ENCODE measurements around the gene TRIM5.
A peak's percentile ranks its signal among the peaks of the same experiment; 100 is the strongest.

The TRIM5 gene, protein sequence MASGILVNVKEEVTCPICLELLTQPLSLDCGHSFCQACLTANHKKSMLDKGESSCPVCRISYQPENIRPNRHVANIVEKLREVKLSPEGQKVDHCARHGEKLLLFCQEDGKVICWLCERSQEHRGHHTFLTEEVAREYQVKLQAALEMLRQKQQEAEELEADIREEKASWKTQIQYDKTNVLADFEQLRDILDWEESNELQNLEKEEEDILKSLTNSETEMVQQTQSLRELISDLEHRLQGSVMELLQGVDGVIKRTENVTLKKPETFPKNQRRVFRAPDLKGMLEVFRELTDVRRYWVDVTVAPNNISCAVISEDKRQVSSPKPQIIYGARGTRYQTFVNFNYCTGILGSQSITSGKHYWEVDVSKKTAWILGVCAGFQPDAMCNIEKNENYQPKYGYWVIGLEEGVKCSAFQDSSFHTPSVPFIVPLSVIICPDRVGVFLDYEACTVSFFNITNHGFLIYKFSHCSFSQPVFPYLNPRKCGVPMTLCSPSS

DNA sequence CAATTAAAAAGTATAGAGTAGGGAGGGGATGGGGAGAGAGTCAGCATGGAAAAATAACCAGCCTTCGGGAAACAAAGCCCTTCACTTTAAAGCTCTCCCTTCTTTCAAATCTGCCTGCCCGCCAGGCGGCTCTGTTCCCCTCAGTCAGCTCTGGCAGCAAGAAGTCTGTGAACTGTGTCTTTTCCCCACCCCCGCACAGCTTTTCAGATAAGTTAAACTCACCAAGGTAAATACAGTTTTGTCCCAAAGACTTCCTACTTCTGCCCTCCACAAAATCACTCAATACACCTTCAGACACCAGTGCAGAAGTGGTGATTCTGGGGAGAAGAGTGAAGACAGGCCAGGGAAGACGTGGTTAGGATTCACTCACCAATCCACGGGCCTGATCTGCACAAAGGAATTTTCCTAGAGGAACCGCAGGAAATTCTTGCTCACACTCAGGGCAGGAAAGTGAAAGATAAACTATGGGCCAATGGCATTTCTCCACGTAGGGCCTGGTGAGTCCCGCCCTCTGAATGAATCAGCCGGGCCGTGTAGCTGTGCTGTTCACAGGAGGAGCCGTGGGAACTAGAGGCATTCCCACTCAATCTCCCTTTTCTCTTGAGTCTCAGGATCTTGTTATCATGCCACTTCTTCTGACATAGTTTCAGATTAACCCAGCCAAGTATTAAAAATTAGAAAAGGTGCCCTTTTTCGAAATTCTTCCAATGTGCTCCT is at the start of gene TRIM5:
TSS of gene TRIM5 (minus strand) at position 429 of the 717 bp plus-strand sequence. CDS start 4,897 bp downstream, outside the sequence.
- TF ChIP-seq, protein P1, sequence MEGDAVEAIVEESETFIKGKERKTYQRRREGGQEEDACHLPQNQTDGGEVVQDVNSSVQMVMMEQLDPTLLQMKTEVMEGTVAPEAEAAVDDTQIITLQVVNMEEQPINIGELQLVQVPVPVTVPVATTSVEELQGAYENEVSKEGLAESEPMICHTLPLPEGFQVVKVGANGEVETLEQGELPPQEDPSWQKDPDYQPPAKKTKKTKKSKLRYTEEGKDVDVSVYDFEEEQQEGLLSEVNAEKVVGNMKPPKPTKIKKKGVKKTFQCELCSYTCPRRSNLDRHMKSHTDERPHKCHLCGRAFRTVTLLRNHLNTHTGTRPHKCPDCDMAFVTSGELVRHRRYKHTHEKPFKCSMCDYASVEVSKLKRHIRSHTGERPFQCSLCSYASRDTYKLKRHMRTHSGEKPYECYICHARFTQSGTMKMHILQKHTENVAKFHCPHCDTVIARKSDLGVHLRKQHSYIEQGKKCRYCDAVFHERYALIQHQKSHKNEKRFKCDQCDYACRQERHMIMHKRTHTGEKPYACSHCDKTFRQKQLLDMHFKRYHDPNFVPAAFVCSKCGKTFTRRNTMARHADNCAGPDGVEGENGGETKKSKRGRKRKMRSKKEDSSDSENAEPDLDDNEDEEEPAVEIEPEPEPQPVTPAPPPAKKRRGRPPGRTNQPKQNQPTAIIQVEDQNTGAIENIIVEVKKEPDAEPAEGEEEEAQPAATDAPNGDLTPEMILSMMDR (IDR thresholded peaks at IDR 0.05; ENCODE audit: low read depth, low read length): peak; percentile 76
- no peak for TF ChIP-seq EZH2phosphoT487 (IDR thresholded peaks at IDR 0.05; ENCODE audit: low read depth)
- H3K4me2 ChIP-seq (ENCODE audit: low read length): peak within 1 kb of the TSS; percentile 90
- H4K20me1 ChIP-seq (ENCODE audit: insufficient read depth, low read length): no peaks in the 10 kb centered on the region
- no peaks in the 10 kb centered on the region for H3K36me3 ChIP-seq (replicated peaks; ENCODE audit: low read depth, low read length)
- peak within 1 kb of the TSS; percentile 78 for H3K9ac ChIP-seq (ENCODE audit: low read length)
- no peaks in the 10 kb centered on the region for H3K9me3 ChIP-seq (ENCODE audit: insufficient read depth, low read length)
- H3K79me2 ChIP-seq (ENCODE audit: low read length): peaks cover 6% of the 10 kb centered on the region
- peak within 1 kb of the TSS; percentile 90 for H3K4me3 ChIP-seq (ENCODE audit: low read length)
- H3K4me1 ChIP-seq (ENCODE audit: low read length): peaks cover 18% of the 10 kb centered on the region
- H3K27me3 ChIP-seq (ENCODE audit: low read depth, low read length): no peaks in the 10 kb centered on the region
- peak within 1 kb of the TSS; percentile 73 for H3K27ac ChIP-seq (ENCODE audit: low read length)
- H2AFZ ChIP-seq (ENCODE audit: low read depth, low read length): peak within 1 kb of the TSS; percentile 99

DNA sequence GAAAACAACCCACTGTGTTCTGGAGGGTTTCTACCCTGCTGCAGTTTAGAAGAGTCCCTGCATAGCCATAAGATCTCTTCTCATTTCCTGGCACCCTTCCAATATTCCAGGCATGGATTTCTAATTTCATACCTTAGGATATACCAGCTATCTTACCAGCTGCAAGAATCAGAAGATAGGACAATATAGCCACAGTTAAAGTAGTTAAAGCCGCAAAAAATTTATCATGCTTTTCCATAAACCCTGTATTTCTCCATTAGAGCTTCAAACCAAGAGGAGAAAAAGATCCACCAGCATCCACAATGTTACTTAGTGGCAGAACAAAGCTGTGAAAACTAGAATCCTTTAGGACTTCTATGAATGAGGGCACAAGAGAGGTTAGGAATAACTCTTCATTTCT is 42.8 kb upstream of the TRIM5 start:
- no peak overlapping the region for H3K9ac ChIP-seq (ENCODE audit: low read length)
- no peak overlapping the region for H3K4me3 ChIP-seq (ENCODE audit: low read length)
- H3K79me2 ChIP-seq (ENCODE audit: low read length): no peaks in the 10 kb centered on the region
- no peak for TF ChIP-seq EZH2phosphoT487 (IDR thresholded peaks at IDR 0.05; ENCODE audit: low read depth)
- TF ChIP-seq, protein P1 (IDR thresholded peaks at IDR 0.05; ENCODE audit: low read depth, low read length): no peak
- H3K27ac ChIP-seq (ENCODE audit: low read length): no peak overlapping the region
- H2AFZ ChIP-seq (ENCODE audit: low read depth, low read length): no peak overlapping the region
- no peaks in the 10 kb centered on the region for H3K36me3 ChIP-seq (replicated peaks; ENCODE audit: low read depth, low read length)
- no peak overlapping the region for H3K4me2 ChIP-seq (ENCODE audit: low read length)
- no peaks in the 10 kb centered on the region for H3K4me1 ChIP-seq (ENCODE audit: low read length)
- no peaks in the 10 kb centered on the region for H4K20me1 ChIP-seq (ENCODE audit: insufficient read depth, low read length)
- no peaks in the 10 kb centered on the region for H3K9me3 ChIP-seq (ENCODE audit: insufficient read depth, low read length)
- peaks cover 34% of the 10 kb centered on the region for H3K27me3 ChIP-seq (ENCODE audit: low read depth, low read length)

DNA sequence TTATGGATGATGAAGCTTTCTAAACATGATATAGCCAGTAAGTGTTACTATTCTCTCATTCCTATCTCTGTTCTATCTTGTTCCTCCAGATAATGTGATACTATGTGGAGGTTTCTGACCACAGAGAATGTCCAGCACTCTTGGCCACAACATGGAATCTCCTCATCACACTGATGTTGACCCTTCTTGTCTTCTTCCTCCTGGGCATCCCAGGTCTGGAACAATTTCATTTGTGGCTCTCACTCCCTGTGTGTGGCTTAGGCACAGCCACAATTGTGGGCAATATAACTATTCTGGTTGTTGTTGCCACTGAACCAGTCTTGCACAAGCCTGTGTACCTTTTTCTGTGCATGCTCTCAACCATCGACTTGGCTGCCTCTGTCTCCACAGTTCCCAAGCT is 41.5 kb upstream of the TRIM5 start:
- H3K27ac ChIP-seq (ENCODE audit: low read length): no peak overlapping the region
- no peak overlapping the region for H2AFZ ChIP-seq (ENCODE audit: low read depth, low read length)
- H4K20me1 ChIP-seq (ENCODE audit: insufficient read depth, low read length): no peaks in the 10 kb centered on the region
- no peak overlapping the region for H3K4me3 ChIP-seq (ENCODE audit: low read length)
- H3K4me1 ChIP-seq (ENCODE audit: low read length): no peaks in the 10 kb centered on the region
- H3K79me2 ChIP-seq (ENCODE audit: low read length): no peaks in the 10 kb centered on the region
- no peaks in the 10 kb centered on the region for H3K36me3 ChIP-seq (replicated peaks; ENCODE audit: low read depth, low read length)
- peaks cover 27% of the 10 kb centered on the region for H3K27me3 ChIP-seq (ENCODE audit: low read depth, low read length)
- TF ChIP-seq, protein P1 (IDR thresholded peaks at IDR 0.05; ENCODE audit: low read depth, low read length): no peak
- no peak for TF ChIP-seq EZH2phosphoT487 (IDR thresholded peaks at IDR 0.05; ENCODE audit: low read depth)
- H3K4me2 ChIP-seq (ENCODE audit: low read length): no peak overlapping the region
- H3K9me3 ChIP-seq (ENCODE audit: insufficient read depth, low read length): no peaks in the 10 kb centered on the region
- H3K9ac ChIP-seq (ENCODE audit: low read length): no peak overlapping the region

DNA sequence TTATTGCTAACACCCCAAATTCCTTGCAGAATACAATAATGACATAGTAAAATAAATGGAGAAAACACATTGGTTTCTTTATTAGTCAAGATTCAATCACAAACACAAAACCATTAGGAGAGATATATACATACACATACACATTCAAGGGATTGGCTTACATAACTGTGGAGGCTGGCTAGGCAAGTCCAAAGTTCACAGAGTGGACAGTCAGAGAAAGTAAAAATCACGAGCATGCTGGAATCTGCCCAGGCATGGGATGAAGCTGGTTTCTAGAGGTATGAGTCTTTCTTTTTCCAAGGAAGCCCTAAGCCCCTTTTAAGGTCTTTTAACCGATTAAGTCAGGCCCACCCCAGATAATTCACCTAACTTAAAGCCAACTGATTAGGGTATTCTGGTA is 37.7 kb upstream of the TRIM5 start:
- Histone ChIP-seq H3K4me2 (ENCODE audit: low read length) (no peak overlapping the region), H3K4me3 (ENCODE audit: low read length) (no peak overlapping the region), H3K27ac (ENCODE audit: low read length) (no peak overlapping the region), H3K79me2 (ENCODE audit: low read length) (no peaks in the 10 kb centered on the region), H3K36me3 (replicated peaks; ENCODE audit: low read depth, low read length) (no peaks in the 10 kb centered on the region), H3K4me1 (ENCODE audit: low read length) (no peaks in the 10 kb centered on the region), H2AFZ (ENCODE audit: low read depth, low read length) (no peak overlapping the region), H3K9ac (ENCODE audit: low read length) (no peak overlapping the region), H3K27me3 (ENCODE audit: low read depth, low read length) (peaks cover 24% of the 10 kb centered on the region), H3K9me3 (ENCODE audit: insufficient read depth, low read length) (no peaks in the 10 kb centered on the region), H4K20me1 (ENCODE audit: insufficient read depth, low read length) (no peaks in the 10 kb centered on the region)
- no peak for TF ChIP-seq EZH2phosphoT487 (IDR thresholded peaks at IDR 0.05; ENCODE audit: low read depth)
- TF ChIP-seq, protein P1 (IDR thresholded peaks at IDR 0.05; ENCODE audit: low read depth, low read length): no peak
